HG03280 (cell line): ENCODE results near the gene SPATA3.

ENCODE experiments used
- ATAC-seq: cut with Tn5 transposase; IDR thresholded peaks from one replicate; pipeline ENCODE4 v1.9.1; 2021; ENCODE audit warnings: mild to moderate bottlenecking, moderate library complexity; ENCODE audit not compliant: unreplicated experiment

The SPATA3 gene

GRCh38 chr2:231047923-231048915, 52.3 kb downstream of the SPATA3 start:
- no peak for ATAC-seq

DNA sequence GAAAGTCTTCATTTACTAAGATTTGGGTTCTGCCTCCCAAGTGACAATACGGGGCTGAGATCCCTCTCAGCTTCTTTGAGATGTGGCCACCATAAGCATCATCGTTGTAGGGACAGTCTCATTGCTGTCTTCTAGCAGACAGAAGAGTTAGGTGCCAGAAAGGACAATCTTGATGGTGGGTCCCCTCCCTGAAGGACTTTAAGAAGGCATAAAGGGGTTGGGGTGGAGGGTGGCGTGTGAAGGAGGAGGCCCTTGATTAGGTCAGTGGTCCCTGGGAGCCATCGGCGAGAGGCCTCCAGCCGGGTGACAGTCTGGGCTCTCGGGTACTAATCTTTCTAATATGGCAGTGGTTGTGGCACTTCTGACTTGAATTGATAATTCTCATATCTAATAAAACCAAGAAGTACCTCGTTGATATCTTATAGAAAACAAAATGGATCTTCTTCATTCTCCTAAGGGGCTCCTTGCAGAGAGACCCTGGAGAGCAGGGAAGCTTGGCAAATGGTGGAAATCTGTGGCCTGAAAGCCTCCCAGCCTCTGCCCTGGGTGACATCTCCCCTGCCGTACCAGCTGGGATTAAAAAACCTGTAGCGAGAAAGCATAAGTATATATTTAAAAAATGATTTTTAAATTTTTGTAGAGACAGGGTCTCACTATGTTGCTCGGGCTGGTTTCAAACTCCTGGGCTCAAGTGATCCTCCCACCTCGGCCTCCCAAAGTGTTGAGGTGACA, 53.5 kb downstream of the SPATA3 start:
- ATAC-seq, result no peak

GRCh38 chr2:231050018-231050901, 54.3 kb downstream of the SPATA3 start:
- ATAC-seq, result no peak

- ATAC-seq, result no peak
Observed at GRCh38 chr2:231051116-231051515, 55.2 kb downstream of the SPATA3 start.

- peak; percentile 64 for ATAC-seq
Observed at GRCh38 chr2:231052494-231053451, 56.9 kb downstream of the SPATA3 start.

GRCh38 chr2:231053846-231054245, 57.9 kb downstream of the SPATA3 start:
- no peak for ATAC-seq

DNA sequence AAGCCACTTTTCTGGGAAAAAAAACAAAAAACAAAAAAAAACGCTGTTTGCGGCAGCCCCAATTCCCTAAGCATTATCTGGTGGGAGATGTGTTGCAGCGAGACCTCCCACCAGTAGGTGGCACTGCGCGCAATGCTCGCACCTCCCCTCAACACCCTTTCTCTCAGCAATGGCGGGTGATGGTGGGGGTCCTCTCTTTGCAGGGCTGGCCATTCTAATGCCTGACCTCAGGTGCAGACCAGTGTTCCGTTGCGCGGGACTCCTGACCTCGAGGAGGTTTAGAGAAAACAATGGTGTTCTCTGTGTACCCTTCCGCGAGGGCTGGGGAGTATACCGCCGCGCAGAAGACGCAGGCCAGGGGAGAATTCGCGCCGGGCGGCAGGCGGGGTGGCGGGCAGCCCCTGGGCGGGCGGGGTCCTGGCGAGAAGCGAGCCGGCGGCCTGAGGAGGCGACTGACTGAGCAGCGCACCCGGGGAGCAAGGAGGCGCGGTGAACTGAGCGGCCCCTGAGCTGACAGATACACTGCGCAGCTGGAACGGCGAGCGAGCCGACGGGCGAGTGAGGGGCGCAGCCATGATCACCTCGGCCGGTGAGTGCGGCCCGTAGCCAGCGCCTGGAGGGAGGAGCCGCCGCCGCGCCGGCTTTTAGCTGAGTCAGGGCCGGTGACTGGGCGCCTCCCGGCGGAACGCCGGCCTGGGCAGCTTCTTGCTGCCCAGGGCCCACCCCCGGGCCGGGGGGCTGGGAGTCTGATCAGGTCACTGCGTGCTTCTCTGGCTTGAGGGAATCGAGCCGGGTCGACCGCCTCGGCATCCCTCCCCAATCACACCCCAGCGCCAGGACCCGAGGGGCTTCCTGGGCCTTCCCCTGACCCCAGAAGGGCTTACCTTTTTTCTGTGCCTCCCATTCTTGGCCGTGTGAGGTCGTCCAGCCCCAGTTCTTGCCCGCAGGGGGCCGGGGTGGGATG, 60.8 kb downstream of the SPATA3 start, which contains the start of gene PSMD1:
Gene PSMD1, plus strand, starts transcription at position 415 of the 964 bp plus-strand sequence. Its CDS starts 159 bp downstream, at position 574.
- ATAC-seq, result peak; percentile 75

DNA sequence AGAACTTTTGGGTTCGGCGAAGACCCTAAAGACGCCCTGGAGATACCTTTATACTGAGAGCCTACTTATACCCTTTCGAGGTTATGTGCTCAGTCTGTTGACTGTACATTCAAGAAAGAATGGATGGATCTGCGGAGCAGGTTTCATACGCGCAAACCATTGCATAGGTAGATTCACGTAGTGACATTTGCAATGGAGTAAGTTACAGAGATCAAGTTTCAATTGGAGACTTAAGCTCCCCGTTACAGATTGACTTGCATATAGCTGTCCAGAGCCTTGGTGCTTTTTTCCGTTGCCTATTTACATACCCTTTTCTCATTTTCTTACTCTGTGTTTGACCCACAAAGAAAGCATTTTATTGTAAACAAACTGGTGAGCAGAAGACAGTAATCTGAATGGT, 61.7 kb downstream of the SPATA3 start:
- ATAC-seq, result no peak
